Measurements from ENCODE around the gene TNNI3K.
"Not testable (repeated sequence)": the region's sequence is repeated elsewhere in the genome, so short reads cannot be mapped to it uniquely, and the experiment has no call there.

Gene TNNI3K

DNA sequence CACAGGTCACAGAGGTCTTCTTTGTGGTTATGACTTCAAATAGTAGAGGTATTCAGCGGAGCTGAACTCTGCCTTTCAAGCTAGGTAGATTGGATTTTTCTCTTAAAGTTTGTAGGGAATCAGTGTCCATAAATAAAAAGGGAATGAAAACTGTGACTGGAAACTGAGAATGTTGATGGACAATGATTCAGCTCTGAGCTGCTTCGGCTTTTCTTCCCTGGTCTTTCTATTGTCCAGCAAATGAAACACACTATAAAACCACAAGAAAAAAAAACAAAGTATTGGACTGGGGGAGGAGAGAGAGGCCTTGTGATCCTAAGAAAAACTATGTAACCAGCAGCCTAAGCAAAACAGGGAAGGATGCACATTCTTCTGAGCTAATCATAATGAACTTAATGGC lies 11.1 kb downstream of the TNNI3K start:
- Histone ChIP-seq H3K27me3 (ENCODE audit: insufficient read depth, low read length) (no peaks in the 10 kb centered on the region), H3K4me1 (ENCODE audit: insufficient read depth, low read length, severe bottlenecking) (no peaks in the 10 kb centered on the region), H3K9me3 (ENCODE audit: low read length) (no peaks in the 10 kb centered on the region), H3F3A (ENCODE audit: insufficient read depth, low read length) (no peaks in the 10 kb centered on the region), H3K9me2 (ENCODE audit: low read depth, low read length) (no peaks in the 10 kb centered on the region), H3K36me3 (ENCODE audit: insufficient read depth, low read length) (no peaks in the 10 kb centered on the region), H3K4me2 (ENCODE audit: low read length) (no peak overlapping the region), H3K27ac (ENCODE audit: low read depth, low read length, poor library complexity, severe bottlenecking) (no peak overlapping the region), H2AFZ (ENCODE audit: low read length) (no peak overlapping the region), H3K79me2 (ENCODE audit: insufficient read depth, low read length) (no peaks in the 10 kb centered on the region), H3K4me3 (ENCODE audit: low read depth, low read length, poor library complexity, severe bottlenecking) (no peak overlapping the region), H4K20me1 (ENCODE audit: insufficient read depth, low read length) (no peaks in the 10 kb centered on the region), H3K9ac (ENCODE audit: low read length) (no peak overlapping the region)
- no peak for TF ChIP-seq EZH2 (IDR thresholded peaks at IDR 0.05; ENCODE audit: borderline replicate concordance, low read length)
- TF ChIP-seq, protein P1, sequence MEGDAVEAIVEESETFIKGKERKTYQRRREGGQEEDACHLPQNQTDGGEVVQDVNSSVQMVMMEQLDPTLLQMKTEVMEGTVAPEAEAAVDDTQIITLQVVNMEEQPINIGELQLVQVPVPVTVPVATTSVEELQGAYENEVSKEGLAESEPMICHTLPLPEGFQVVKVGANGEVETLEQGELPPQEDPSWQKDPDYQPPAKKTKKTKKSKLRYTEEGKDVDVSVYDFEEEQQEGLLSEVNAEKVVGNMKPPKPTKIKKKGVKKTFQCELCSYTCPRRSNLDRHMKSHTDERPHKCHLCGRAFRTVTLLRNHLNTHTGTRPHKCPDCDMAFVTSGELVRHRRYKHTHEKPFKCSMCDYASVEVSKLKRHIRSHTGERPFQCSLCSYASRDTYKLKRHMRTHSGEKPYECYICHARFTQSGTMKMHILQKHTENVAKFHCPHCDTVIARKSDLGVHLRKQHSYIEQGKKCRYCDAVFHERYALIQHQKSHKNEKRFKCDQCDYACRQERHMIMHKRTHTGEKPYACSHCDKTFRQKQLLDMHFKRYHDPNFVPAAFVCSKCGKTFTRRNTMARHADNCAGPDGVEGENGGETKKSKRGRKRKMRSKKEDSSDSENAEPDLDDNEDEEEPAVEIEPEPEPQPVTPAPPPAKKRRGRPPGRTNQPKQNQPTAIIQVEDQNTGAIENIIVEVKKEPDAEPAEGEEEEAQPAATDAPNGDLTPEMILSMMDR (IDR thresholded peaks at IDR 0.05; ENCODE audit: low read length): no peak

DNA sequence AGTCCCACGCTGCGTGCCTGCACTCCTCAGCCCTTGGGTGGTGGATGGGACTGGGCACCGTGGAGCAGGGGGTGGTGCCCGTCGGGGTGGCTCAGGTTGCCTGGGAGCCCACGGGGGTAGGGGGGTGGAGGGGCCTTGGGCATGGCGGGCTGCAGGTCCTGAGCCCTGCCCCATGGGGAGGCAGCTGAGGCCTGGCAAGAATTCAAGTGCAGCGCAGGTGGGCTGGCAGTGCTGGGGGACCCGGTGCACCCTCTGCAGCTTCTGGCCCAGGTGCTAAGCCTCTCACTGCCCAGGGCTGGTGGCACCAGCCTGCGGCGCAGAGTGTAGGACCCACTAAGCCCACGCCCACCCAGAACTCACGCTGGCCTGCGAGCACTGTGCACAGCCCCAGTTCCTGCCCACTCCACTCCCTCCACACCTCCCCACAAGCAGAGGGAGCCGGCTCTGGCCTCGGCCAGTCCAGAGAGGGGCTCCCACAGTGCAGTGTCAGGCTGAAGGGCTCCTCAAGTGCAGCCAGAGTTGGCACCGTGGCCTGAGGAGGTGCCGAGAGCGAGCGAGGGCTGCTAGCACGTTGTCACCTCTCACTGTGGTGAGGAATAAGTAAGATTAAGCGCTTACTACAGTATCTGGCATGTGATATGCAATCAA lies 12.8 kb downstream of the TNNI3K start:
- Histone ChIP-seq H3F3A (ENCODE audit: insufficient read depth, low read length) (no peaks in the 10 kb centered on the region), H3K4me3 (ENCODE audit: low read depth, low read length, poor library complexity, severe bottlenecking) (no peak overlapping the region), H4K20me1 (ENCODE audit: insufficient read depth, low read length) (no peaks in the 10 kb centered on the region), H3K9ac (ENCODE audit: low read length) (no peak overlapping the region), H3K9me3 (ENCODE audit: low read length) (no peaks in the 10 kb centered on the region), H3K4me1 (ENCODE audit: insufficient read depth, low read length, severe bottlenecking) (no peaks in the 10 kb centered on the region), H3K4me2 (ENCODE audit: low read length) (no peak overlapping the region), H2AFZ (ENCODE audit: low read length) (no peak overlapping the region), H3K36me3 (ENCODE audit: insufficient read depth, low read length) (no peaks in the 10 kb centered on the region), H3K9me2 (ENCODE audit: low read depth, low read length) (no peaks in the 10 kb centered on the region), H3K79me2 (ENCODE audit: insufficient read depth, low read length) (no peaks in the 10 kb centered on the region), H3K27me3 (ENCODE audit: insufficient read depth, low read length) (no peaks in the 10 kb centered on the region), H3K27ac (ENCODE audit: low read depth, low read length, poor library complexity, severe bottlenecking) (no peak overlapping the region)
- TF ChIP-seq, protein P1 (IDR thresholded peaks at IDR 0.05; ENCODE audit: low read length): no peak
- TF ChIP-seq EZH2 (IDR thresholded peaks at IDR 0.05; ENCODE audit: borderline replicate concordance, low read length): no peak

DNA sequence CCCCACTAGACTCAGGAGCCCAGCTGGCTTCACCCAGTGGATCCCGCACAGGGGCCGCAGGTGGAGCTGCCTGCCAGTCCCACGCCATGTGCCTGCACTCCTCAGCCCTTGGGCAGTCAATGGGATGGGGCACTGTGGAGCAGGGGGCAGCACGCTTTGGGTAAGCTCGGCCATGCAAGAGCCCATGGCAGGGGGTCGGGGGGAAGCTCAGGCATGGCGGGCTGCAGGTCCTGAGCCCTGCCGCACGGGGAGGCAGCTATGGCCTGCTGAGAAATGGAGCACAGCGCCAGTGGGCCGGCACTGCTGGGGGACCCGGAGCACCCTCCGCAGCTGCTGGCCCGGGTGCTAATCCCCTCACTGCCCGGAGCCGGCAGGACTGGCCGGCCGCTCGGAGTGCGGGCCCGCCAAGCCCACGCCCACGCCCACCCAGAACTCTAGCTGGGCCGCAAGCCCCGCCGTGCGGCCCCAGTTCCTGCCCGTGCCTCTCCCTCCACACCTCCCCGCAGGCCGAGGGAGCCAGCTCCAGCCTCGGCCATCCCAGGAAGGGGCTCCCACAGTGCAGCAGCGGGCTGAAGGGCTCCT lies 18.1 kb downstream of the TNNI3K start:
- H3K9me3 ChIP-seq (ENCODE audit: low read length); H4K20me1 ChIP-seq (ENCODE audit: insufficient read depth, low read length); H2AFZ ChIP-seq (ENCODE audit: low read length); H3K9me2 ChIP-seq (ENCODE audit: low read depth, low read length); H3K27me3 ChIP-seq (ENCODE audit: insufficient read depth, low read length); H3K27ac ChIP-seq (ENCODE audit: low read depth, low read length, poor library complexity, severe bottlenecking); H3K79me2 ChIP-seq (ENCODE audit: insufficient read depth, low read length); H3K36me3 ChIP-seq (ENCODE audit: insufficient read depth, low read length); H3K9ac ChIP-seq (ENCODE audit: low read length); H3K4me2 ChIP-seq (ENCODE audit: low read length); H3F3A ChIP-seq (ENCODE audit: insufficient read depth, low read length); H3K4me1 ChIP-seq (ENCODE audit: insufficient read depth, low read length, severe bottlenecking); H3K4me3 ChIP-seq (ENCODE audit: low read depth, low read length, poor library complexity, severe bottlenecking): not testable (repeated sequence)

DNA sequence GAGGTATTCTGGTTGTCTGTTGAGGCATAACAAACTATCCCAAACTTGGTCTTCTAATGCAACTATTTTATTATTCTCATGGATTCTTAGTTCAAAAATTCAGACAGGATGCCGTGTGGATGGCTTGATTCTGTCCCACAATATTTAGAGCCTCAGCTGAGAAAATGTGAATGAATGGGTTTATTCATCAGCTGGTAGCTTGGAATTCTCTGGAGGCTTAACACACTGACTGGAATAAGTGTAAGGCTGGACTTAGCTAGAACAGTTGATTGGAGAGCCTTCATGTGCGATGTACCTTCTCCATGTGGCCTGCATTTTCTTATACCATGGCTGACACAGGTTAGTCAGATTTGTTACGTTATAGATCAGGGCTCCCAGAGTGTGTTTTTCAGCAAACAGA lies 30.8 kb downstream of the TNNI3K start:
- Histone ChIP-seq H3K36me3 (ENCODE audit: insufficient read depth, low read length) (no peaks in the 10 kb centered on the region), H4K20me1 (ENCODE audit: insufficient read depth, low read length) (no peaks in the 10 kb centered on the region), H2AFZ (ENCODE audit: low read length) (no peak overlapping the region), H3K9me2 (ENCODE audit: low read depth, low read length) (no peaks in the 10 kb centered on the region), H3K9me3 (ENCODE audit: low read length) (no peaks in the 10 kb centered on the region), H3K4me3 (ENCODE audit: low read depth, low read length, poor library complexity, severe bottlenecking) (no peak overlapping the region), H3K27ac (ENCODE audit: low read depth, low read length, poor library complexity, severe bottlenecking) (no peak overlapping the region), H3K4me1 (ENCODE audit: insufficient read depth, low read length, severe bottlenecking) (no peaks in the 10 kb centered on the region), H3K79me2 (ENCODE audit: insufficient read depth, low read length) (no peaks in the 10 kb centered on the region), H3K27me3 (ENCODE audit: insufficient read depth, low read length) (no peaks in the 10 kb centered on the region), H3F3A (ENCODE audit: insufficient read depth, low read length) (no peaks in the 10 kb centered on the region), H3K9ac (ENCODE audit: low read length) (no peak overlapping the region), H3K4me2 (ENCODE audit: low read length) (no peak overlapping the region)
- no peak for TF ChIP-seq EZH2 (IDR thresholded peaks at IDR 0.05; ENCODE audit: borderline replicate concordance, low read length)

All from OCI-LY1 (cell line).